DND-41 (cell line): ENCODE data around the gene C1orf146.

Experiments used
- CTCF ChIP-seq: IDR thresholded peaks from 2 replicates; pipeline ENCODE4 v1.5.1; 2012; ENCODE audit warnings: borderline replicate concordance, low read length, moderate library complexity, mild to moderate bottlenecking; ENCODE audit not compliant: poor library complexity, severe bottlenecking; ENCODE audit errors: extremely low read depth
- EZH2 ChIP-seq: IDR thresholded peaks from 3 replicates; pipeline ENCODE4 v1.6.1; 2012; ENCODE audit warnings: borderline replicate concordance, low read depth, mild to moderate bottlenecking, moderate library complexity, low read length, inconsistent platforms; ENCODE audit not compliant: severe bottlenecking

DNA sequence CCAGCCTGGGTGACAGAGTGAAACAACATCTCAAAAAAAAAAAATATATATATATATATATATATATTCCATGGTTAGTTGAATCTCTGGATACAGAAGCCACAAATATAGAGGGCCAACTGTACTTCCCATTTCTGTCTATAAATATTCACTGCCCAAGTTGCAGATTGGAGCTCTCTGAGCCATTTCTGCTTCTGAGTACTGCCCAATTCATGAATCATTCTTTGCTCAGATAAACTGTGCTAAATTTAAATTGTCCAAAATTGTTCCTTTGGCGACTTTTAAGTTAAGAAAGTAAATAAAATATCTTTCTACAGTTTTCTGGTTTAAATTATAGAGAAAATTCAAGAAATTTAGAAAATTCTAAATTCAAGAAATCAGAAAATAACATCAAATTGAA lies 23.2 kb upstream of the C1orf146 start:
- TF ChIP-seq CTCF (no peak), EZH2 (no peak)
